NT2/D1 (cell line): ENCODE results near the gene SS18L1.

Experiments used
- DNase-seq: peaks from one replicate; pipeline ENCODE4 v3.0.0-alpha.2; 2011; ENCODE audit warnings: low read depth, low spot score
- H3K27me3 ChIP-seq: 2 replicates; pipeline ENCODE4 v1.6.0; 2011; ENCODE audit warnings: mild to moderate bottlenecking; ENCODE audit not compliant: insufficient read length, insufficient read depth
- H3K36me3 ChIP-seq: 2 replicates; pipeline ENCODE4 v1.6.1; 2011; ENCODE audit warnings: mild to moderate bottlenecking, low read length, mixed read lengths; ENCODE audit not compliant: insufficient read depth, insufficient read length
- H3K4me1 ChIP-seq: 2 replicates; pipeline ENCODE4 v1.5.1; 2011; ENCODE audit not compliant: insufficient read depth, insufficient read length
- H3K4me3 ChIP-seq: 2 replicates; pipeline ENCODE4 v1.5.1; 2011; ENCODE audit warnings: low read depth; ENCODE audit not compliant: insufficient read length
- H3K9ac ChIP-seq: 2 replicates; pipeline ENCODE4 v1.6.0; 2011; ENCODE audit warnings: low read depth; ENCODE audit not compliant: insufficient read length
- H3K9me3 ChIP-seq: 2 replicates; pipeline ENCODE4 v1.5.1; 2011; ENCODE audit warnings: mild to moderate bottlenecking, low read length; ENCODE audit not compliant: insufficient read depth
- SUZ12 ChIP-seq: IDR thresholded peaks from 2 replicates; pipeline ENCODE4 v1.6.1; 2011; ENCODE audit not compliant: insufficient read length, insufficient read depth; ENCODE audit errors: extremely low read depth
- YY1 ChIP-seq: IDR thresholded peaks from 2 replicates; pipeline ENCODE4 v1.6.1; 2011; ENCODE audit not compliant: insufficient read length, insufficient read depth
- ZNF274 ChIP-seq: IDR thresholded peaks from 2 replicates; pipeline ENCODE4 v1.6.1; 2011; ENCODE audit warnings: mild to moderate bottlenecking, low read depth, low read length

Gene SS18L1

GRCh38 chr20:62164879-62165761 lies 21.6 kb downstream of the SS18L1 start:
- H3K36me3 ChIP-seq, result peaks cover 89% of the 10 kb centered on the region
- no peak for DNase-seq
- H3K27me3 ChIP-seq, result no peaks in the 10 kb centered on the region
- no peak for TF ChIP-seq SUZ12
- no peak for TF ChIP-seq ZNF274
- no peak for TF ChIP-seq YY1
- no peak overlapping the region for H3K4me3 ChIP-seq
- no peak overlapping the region for H3K9ac ChIP-seq
- no peaks in the 10 kb centered on the region for H3K9me3 ChIP-seq
- peaks cover 20% of the 10 kb centered on the region for H3K4me1 ChIP-seq

- TF ChIP-seq YY1 (no peak), SUZ12 (no peak), ZNF274 (no peak)
- DNase-seq, result no peak
- Histone ChIP-seq H3K4me1 (peaks cover 20% of the 10 kb centered on the region), H3K27me3 (no peaks in the 10 kb centered on the region), H3K36me3 (peaks cover 88% of the 10 kb centered on the region), H3K9ac (peak overlapping the region; percentile 5), H3K9me3 (no peaks in the 10 kb centered on the region), H3K4me3 (no peak overlapping the region)
Observed at GRCh38 chr20:62165762-62166399, 22.3 kb downstream of the SS18L1 start.

GRCh38 chr20:62167474-62167873 lies 23.9 kb downstream of the SS18L1 start:
- H3K36me3 ChIP-seq, result peaks cover 78% of the 10 kb centered on the region
- DNase-seq, result no peak
- peaks cover 12% of the 10 kb centered on the region for H3K4me1 ChIP-seq
- no peaks in the 10 kb centered on the region for H3K27me3 ChIP-seq
- H3K9ac ChIP-seq, result no peak overlapping the region
- TF ChIP-seq ZNF274 (no peak), YY1 (no peak), SUZ12 (no peak)
- no peaks in the 10 kb centered on the region for H3K9me3 ChIP-seq
- H3K4me3 ChIP-seq, result no peak overlapping the region

- Histone ChIP-seq H3K27me3 (no peaks in the 10 kb centered on the region), H3K4me1 (peaks cover 12% of the 10 kb centered on the region), H3K9me3 (no peaks in the 10 kb centered on the region), H3K9ac (no peak overlapping the region), H3K36me3 (peaks cover 77% of the 10 kb centered on the region), H3K4me3 (no peak overlapping the region)
- DNase-seq, result no peak
- TF ChIP-seq SUZ12 (no peak), ZNF274 (no peak), YY1 (no peak)
Observed at GRCh38 chr20:62168061-62168460, 24.5 kb downstream of the SS18L1 start.

GRCh38 chr20:62168890-62169435 lies 25.4 kb downstream of the SS18L1 start:
- Histone ChIP-seq H3K9me3 (no peaks in the 10 kb centered on the region), H3K36me3 (peaks cover 76% of the 10 kb centered on the region)

GRCh38 chr20:62170536-62170935 lies 27.0 kb downstream of the SS18L1 start:
- peaks cover 76% of the 10 kb centered on the region for H3K36me3 ChIP-seq

More at GRCh38 chr20:62168890-62169435, 25.4 kb downstream of the SS18L1 start:
- H3K27me3 ChIP-seq, result no peaks in the 10 kb centered on the region
- H3K4me3 ChIP-seq, result no peak overlapping the region
- DNase-seq, result no peak
- no peak overlapping the region for H3K9ac ChIP-seq
- no peak for TF ChIP-seq ZNF274
- no peak for TF ChIP-seq YY1
- no peak for TF ChIP-seq SUZ12
- peaks cover 12% of the 10 kb centered on the region for H3K4me1 ChIP-seq

GRCh38 chr20:62171245-62171644 lies 27.7 kb downstream of the SS18L1 start:
- TF ChIP-seq SUZ12 (no peak), ZNF274 (no peak), YY1 (no peak)
- DNase-seq, result no peak
- peaks cover 76% of the 10 kb centered on the region for H3K36me3 ChIP-seq

More at GRCh38 chr20:62170536-62170935, 27.0 kb downstream of the SS18L1 start:
- DNase-seq, result no peak
- Histone ChIP-seq H3K9ac (no peak overlapping the region), H3K27me3 (no peaks in the 10 kb centered on the region), H3K4me3 (no peak overlapping the region), H3K9me3 (no peaks in the 10 kb centered on the region), H3K4me1 (peaks cover 8% of the 10 kb centered on the region)
- TF ChIP-seq ZNF274 (no peak), YY1 (no peak), SUZ12 (no peak)

More at GRCh38 chr20:62171245-62171644, 27.7 kb downstream of the SS18L1 start:
- Histone ChIP-seq H3K27me3 (no peaks in the 10 kb centered on the region), H3K9ac (no peak overlapping the region), H3K4me1 (peaks cover under 1% of the 10 kb centered on the region), H3K4me3 (no peak overlapping the region), H3K9me3 (no peaks in the 10 kb centered on the region)
